GM19351 (cell line): Measurements from ENCODE around the gene LYPD6B.

Experiments
- ATAC-seq: cut with Tn5 transposase; IDR thresholded peaks from one replicate; pipeline ENCODE4 v1.9.1; 2021; ENCODE audit warnings: mild to moderate bottlenecking, moderate library complexity; ENCODE audit not compliant: unreplicated experiment

The LYPD6B gene

DNA sequence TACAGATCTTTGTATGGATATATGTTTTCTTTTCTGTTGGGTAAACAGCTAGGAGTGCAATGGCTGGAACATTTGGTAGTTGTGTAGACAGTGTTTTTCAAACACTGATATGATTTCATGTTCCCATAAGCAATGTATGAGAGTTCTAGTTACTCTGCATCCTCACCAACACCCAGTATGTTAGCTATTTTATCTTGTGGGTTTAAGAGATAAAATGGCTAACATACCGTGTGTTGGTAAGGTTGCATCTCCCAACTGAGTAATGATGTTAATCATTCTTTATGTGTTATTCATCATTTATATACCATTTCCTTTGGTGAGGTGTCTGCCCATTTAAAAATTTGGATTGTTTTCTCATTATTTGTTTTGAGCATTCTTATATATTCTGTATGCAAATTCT, 65.7 kb downstream of the LYPD6B start:
- ATAC-seq: no peak

DNA sequence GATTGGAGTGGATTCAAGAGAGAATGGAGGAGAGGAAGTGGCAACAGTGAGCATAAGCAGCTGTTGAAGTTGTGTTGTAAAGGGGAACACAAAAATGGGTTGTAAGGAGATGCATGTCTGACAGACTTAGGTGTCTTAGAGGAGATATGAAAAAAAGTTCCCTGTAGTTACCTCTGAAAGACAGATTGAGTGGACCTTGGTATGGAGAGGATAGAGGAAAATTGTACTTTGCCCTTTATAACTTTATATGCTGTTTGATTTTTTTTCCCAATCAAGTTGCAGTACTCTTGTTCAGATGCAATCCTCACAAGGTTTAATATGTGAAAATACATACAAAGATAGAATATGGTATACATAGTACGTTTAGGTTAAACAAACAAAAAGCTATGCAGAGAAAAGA, 73.6 kb downstream of the LYPD6B start:
- no peak for ATAC-seq

DNA sequence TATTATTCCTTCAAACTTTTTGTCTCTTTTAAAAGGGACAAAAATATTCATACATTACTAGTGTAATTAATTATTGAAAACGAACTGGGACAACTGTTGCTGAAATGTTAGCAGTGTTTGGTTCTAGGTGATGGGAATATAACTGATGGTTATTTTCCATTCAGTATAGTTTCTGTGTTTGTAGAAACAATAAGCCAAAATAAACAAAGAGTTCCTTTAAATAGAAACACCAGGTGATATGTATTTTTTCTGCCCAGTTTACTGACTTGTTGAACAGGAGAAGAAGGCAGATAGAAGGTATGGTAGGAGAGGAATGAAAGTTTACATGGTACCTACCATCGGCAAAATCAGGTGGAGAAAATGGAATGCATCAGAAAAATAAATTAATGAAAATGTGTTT, 74.2 kb downstream of the LYPD6B start:
- ATAC-seq: no peak

DNA sequence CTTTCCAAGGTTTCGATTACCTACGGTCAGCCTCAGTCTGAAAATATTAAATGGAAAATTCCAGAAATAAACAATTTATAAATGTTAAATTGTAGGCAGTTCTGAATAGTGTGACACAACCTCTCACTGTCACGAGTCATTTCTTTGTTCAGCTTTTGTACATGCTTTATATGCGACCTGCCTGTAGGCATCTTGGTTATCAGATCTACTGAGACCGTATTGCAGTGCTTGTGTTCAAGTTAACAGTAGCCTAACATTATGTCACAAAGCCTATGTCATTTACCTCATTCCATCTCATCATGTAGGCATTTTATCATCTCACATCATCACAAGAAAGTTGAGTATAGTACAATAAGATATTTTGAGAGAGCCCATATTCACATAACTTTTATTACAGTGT, 77.3 kb downstream of the LYPD6B start:
- no peak for ATAC-seq

DNA sequence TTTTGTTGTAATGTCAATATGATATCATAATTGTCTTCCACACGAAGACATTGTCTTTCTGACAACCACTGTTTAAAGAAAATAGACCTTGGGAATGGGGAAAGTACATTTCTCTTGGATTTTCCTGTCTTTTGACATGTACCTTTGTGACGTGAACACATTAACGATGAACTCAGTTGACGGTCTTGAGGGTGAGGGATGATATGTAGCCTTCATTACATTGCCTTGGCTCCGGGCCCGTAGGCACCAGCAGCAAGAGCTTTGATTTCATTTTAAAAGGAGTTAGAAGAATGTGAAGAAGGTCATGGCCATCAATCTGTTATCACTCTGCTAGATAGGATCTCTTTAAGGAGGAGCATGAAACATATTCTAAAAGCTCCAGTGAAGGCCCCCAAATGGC, 80.9 kb downstream of the LYPD6B start:
- ATAC-seq: no peak

DNA sequence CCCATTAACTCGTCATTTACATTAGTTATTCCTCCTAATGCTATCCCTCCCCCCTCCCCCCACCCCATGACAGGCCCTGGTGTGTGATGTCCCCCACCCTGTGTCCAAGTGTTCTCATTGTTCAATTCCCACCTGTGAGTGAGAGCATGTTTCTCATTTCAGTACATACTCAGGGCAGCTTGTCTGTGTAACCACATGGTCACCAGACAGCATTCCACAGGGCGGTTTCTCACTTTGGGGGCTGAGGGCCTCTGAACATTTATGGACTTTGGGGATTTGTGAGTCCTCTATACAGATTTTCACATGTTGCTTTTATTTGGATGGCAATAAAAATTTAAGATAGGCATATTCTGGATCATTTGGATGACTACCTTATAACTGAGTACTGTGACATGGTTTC, 84.0 kb downstream of the LYPD6B start:
- no peak for ATAC-seq

GRCh38 chr2:149125031-149125725, 86.7 kb downstream of the LYPD6B start:
- ATAC-seq: no peak

- ATAC-seq: no peak
Measured at GRCh38 chr2:149129433-149129832, 90.9 kb downstream of the LYPD6B start.

- ATAC-seq: no peak
Measured at GRCh38 chr2:149132339-149132738, 93.8 kb downstream of the LYPD6B start.

DNA sequence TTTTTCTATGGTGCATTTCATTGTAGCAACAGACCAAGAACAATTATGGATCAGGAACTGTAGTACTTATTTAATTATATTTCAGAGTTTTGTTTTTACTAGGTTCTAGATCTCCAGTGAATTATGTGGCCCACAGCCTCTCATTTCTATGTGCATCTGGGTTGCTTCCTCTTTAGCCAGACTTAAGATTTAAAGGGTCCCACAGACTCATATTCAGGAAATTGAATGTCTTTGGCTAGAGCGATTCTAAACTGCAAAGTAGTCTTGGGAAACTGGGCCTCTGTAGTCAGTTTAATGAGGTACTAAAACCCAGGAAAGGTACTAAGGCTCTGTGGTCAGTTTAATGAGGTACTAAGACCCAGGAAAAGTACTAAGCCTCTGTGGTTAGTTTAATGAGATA, 94.4 kb downstream of the LYPD6B start:
- no peak for ATAC-seq

DNA sequence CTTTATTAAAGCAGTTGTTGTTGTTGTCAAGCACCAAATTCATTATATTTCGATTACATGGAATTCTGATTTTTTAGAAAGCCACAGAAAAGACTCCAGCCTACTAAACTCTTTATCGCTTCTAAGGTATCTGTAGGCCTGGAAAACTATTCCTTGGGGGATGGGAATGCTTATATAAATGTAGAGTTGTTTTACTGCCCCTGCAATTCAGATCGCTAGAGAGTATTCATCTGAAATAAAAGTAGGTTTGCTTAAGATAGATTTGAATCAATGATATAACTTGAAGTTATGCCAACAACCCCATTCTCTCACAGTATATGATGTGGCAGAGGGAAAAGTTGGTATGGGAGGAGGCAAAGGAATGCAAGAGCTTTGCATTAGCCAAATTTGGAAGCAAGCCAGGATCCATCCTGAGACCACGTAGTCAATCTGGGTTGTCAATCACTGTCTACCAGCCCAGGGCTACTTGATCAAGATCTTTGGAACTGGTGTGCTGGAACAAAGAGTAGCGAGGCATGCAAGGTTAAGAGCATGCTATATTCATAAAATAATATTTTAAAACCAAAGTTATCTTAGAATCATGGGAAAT, 95.9 kb downstream of the LYPD6B start:
- no peak for ATAC-seq

- no peak for ATAC-seq
Measured at GRCh38 chr2:149136111-149136510, 97.6 kb downstream of the LYPD6B start.

DNA sequence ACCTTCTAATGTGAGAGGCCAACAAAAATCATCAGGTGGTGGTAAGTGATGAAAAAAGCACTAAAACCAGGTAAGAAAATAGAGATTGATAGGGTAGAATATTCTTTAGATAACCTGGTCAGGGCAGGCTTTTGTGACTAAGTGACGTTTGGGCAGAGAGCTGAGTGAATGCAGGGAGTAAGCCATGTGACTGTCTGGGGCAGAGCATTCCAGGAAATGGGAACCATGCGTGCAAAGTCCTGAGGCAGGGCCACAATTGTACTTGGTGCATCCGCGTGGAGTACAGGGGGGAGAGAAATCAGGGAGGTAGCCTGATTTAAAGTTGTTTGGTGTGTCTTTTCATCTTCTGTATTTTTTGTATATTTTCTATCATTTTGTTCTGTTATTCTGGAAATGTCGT, 102.5 kb downstream of the LYPD6B start:
- ATAC-seq: no peak

DNA sequence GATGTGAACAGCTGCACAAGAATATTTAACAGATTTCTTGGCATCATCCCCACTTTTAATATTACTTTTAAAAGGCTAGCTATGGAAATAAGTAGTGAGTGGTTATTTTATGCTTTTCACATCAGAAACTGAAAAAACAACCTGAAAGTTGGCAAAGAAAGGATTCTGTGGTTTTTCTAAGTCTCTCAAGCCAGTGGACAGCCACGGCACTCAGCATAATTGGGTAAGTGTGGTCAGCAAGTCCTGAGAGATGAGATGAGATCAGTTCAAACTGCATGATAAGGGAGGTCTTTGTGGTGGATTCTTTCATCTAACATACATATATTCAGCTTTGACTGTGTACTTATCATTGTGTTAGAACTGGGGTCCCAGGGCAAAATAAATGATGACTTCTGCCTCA, 105.2 kb downstream of the LYPD6B start:
- peak; percentile 55 for ATAC-seq

- peak; percentile 51 for ATAC-seq
Measured at GRCh38 chr2:149145314-149146295, 107.1 kb downstream of the LYPD6B start.

- ATAC-seq: no peak
Measured at GRCh38 chr2:149146876-149147275, 108.4 kb downstream of the LYPD6B start.

GRCh38 chr2:149148194-149149006, 109.9 kb downstream of the LYPD6B start:
- no peak for ATAC-seq

GRCh38 chr2:149149007-149149297, 110.5 kb downstream of the LYPD6B start:
- no peak for ATAC-seq

DNA sequence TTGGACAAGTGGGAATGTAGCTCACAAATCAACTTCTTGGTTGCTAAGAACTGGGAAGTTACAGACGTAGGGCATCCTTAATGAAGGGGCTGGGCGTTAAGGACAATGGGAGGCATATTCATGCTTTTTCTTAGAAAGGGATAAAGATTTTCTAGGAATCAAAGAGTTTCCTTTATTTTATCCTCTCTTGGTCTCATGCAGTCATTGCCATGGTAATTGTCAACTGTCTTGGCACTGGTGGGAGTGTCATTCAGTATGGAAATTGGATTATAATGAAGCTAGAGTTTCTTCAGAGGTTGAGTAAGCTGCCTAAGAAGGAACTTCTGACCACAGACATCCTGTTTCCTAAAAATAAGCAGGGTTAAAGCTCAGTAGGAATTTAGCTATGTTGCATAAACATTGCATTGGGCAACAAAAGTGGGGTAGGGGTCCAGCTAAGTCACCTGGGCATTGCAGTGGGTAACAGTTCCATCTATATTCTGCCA, 114.0 kb downstream of the LYPD6B start:
- no peak for ATAC-seq

GRCh38 chr2:149155196-149155969, 116.9 kb downstream of the LYPD6B start:
- ATAC-seq: no peak
